SK-N-DZ (cell line): ENCODE data around the gene TMEM204.
"Not testable (repeated sequence)": the region's sequence is repeated elsewhere in the genome, so short reads cannot be mapped to it uniquely, and the experiment has no call there.

Experiments used
- DNase-seq: peaks from one replicate; pipeline ENCODE4 v3.0.0-alpha.2; 2015; ENCODE audit warnings: low spot score

TMEM204 gene

GRCh38 chr16:1592446-1592845 lies 59.0 kb downstream of the TMEM204 start:
- DNase-seq: no peak

DNA sequence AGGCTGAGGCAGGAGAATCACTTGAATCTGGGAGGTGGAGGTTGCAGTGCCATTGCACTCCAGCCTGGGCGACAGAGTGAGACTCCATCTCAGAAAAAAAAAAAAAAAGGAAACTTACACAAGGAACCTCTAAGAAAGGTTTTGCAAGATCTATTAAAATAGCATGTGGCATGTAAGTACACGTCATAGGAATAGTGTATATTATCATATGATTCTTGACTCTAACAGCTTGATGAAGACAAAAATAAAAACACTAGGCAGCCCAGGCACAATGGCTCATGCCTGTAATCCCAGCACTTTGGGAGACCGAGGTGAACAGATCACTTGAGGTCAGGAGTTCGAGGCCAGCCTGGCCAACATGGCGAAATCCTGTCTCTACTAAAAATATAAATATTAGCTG lies 62.0 kb downstream of the TMEM204 start:
- DNase-seq: not testable (repeated sequence)

DNA sequence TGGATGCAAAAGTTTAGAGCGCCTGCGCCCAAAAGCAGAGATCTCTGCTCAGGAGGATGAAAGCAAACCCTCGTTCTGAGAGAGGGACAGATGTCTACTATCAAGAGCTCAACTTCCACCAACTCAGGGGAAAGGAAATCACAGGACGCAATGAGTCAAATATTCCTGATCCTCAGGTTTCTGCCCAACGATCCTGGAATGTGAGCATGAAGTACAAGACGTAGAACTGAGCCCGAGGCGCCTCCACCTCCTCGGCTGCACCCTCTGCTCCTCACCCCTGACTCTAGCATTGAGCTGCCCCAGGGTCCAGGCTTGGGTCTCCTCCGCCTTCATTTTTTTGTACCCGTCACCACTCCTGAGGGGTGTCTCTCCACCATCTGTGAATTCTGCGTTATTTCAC lies 63.0 kb downstream of the TMEM204 start:
- no peak for DNase-seq

- no peak for DNase-seq
Observed at GRCh38 chr16:1597154-1597553, 63.7 kb downstream of the TMEM204 start.

DNA sequence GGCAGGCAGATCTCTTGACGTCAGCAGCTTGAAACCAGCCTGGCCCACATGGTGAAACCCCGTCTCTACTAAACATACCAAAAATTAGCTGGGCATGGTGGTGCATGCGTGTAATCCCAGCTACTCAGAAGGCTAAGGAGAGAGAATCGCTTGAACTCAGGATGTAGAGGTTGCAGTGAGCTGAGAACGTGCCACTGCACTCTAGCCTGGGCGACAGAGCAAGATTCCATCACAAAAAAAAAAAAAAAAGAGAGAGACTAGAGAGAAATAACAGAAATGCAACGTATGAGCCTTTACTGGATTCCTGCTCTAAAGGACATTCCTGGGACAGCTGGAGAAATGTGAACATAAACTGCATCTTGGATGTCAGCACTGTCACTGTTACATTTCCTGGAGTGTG lies 67.6 kb downstream of the TMEM204 start:
- DNase-seq: no peak

DNA sequence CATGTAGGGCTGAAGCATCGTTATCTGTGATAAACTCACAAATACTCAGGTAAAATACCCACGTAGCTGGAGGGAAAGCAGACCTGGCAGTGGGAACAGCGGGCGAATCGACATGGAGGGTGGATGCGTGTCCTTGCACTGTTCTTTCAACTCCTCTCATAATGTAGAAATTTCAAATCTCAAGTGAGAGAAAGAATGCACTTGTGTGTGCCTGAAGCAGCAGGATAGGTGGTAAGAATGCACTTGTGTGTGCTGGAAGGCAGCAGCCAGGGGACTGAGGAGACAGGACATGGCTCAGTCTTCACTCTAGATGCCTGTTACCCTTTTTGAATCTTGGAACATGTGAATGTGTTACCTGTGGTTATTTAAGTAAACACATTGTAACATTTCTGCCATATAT lies 68.0 kb downstream of the TMEM204 start:
- DNase-seq: no peak

- no peak for DNase-seq
Observed at GRCh38 chr16:1602285-1602684, 68.8 kb downstream of the TMEM204 start.
